GM21515 (cell line): ENCODE results near the gene LDB3.

Experiments used
- ATAC-seq: cut with Tn5 transposase; IDR thresholded peaks from one replicate; pipeline ENCODE4 v1.9.1; 2021; ENCODE audit not compliant: unreplicated experiment

The LDB3 gene

GRCh38 chr10:86664341-86665217 is 3.7 kb upstream of the LDB3 start:
- no peak for ATAC-seq

DNA sequence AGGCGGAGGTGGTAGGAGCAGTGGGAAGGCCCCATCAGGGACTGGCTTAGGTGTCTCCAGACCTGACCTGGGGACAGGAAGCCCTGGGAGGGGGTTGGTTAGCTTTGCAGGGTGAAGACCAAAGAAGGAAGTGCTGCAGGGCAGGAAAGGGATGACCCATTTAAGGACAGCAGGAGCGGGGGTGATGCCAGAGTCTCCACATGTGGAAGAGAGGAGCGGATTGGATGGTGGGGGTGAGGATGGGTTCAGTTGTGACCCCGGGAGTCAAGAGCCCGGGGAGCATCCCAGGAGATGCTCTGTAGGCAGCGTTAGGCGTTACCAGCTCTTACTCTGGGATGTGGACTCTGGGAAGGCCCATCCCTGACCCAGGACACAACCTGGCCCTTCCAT is 3.1 kb upstream of the LDB3 start:
- ATAC-seq, result no peak

DNA sequence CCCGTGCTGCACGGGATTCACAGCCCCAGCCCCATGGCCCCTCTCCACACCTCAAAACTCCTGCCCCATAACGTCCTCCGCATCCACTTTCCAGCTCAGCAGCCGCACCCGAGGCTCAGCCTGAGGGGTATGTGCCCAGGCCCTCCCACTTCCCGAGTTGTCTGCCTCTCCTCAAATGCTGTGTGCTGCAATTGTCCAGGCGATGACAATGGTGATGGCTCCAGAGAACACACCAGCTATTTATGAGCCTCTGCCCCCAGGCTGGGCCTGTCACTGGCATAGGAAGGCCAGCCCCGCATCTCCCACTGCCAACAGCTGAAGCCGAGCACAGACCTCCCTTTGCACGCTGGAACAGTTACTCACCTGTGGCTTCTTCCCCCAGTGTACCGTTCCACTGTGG is 2.4 kb upstream of the LDB3 start:
- no peak for ATAC-seq

- ATAC-seq, result no peak
Measured at GRCh38 chr10:86666538-86666937, 1.8 kb upstream of the LDB3 start.

- no peak for ATAC-seq
Measured at GRCh38 chr10:86667421-86668181, 710 bp upstream of the LDB3 start.

- no peak for ATAC-seq
Measured at GRCh38 chr10:86670290-86670811, 2.0 kb downstream of the LDB3 start.

DNA sequence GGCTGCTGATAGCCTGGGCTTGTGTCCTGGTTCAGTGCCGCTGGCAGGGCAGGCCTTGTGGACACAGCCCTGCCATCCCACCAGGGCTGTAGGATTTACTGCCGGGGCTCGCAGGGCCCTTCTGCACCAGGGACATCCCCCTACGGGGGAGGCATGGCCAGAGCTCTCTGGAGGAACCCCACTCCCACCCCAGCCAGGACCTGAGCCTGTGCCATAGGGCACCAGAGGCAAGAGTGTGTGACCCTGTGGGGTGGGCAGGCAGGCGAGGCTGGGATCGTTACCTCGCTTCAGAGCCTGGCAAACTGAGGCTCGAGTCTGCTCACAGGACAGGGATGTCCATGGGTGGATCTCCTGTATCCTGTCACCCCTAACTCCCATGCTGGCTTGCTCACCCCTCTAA is 2.6 kb downstream of the LDB3 start:
- ATAC-seq, result no peak

GRCh38 chr10:86671419-86671818 is 3.1 kb downstream of the LDB3 start:
- no peak for ATAC-seq

- ATAC-seq, result no peak
Measured at GRCh38 chr10:86671985-86672710, 3.8 kb downstream of the LDB3 start.

- no peak for ATAC-seq
Measured at GRCh38 chr10:86673216-86673826, 5.0 kb downstream of the LDB3 start.

- no peak for ATAC-seq
Measured at GRCh38 chr10:86673827-86674581, 5.7 kb downstream of the LDB3 start.

GRCh38 chr10:86674912-86675311 is 6.6 kb downstream of the LDB3 start:
- ATAC-seq, result no peak

GRCh38 chr10:86677374-86677773 is 9.1 kb downstream of the LDB3 start:
- no peak for ATAC-seq

GRCh38 chr10:86678999-86679792 is 10.9 kb downstream of the LDB3 start:
- ATAC-seq, result no peak

- ATAC-seq, result no peak
Measured at GRCh38 chr10:86681047-86681446, 12.7 kb downstream of the LDB3 start.

- ATAC-seq, result no peak
Measured at GRCh38 chr10:86681722-86682386, 13.5 kb downstream of the LDB3 start.

- no peak for ATAC-seq
Measured at GRCh38 chr10:86682675-86683074, 14.4 kb downstream of the LDB3 start.

- no peak for ATAC-seq
Measured at GRCh38 chr10:86684331-86685097, 16.2 kb downstream of the LDB3 start.
